Neural progenitor cell (in vitro differentiated cells): ENCODE measurements around the gene OR8D2. TPM values are rescaled to one million over a fixed set of nuclear protein-coding genes. Genes with fewer than 3 reads are reported as not detected.

ENCODE experiments used
- DNase-seq: peaks from one replicate; pipeline ENCODE4 v3.0.0-alpha.2; 2016; ENCODE audit warnings: low spot score
- H2AFZ ChIP-seq: fragments of 200-600 bp; sonication (generic); replicated peaks from 2 replicates; pipeline ENCODE4 v1.6.1; 2016; ENCODE audit warnings: antibody characterized with exemption
- H3F3A ChIP-seq: fragments of 200-600 bp; sonication (generic); 2 replicates; pipeline ENCODE4 v1.6.1; 2016; ENCODE audit warnings: antibody characterized with exemption, low read depth
- H3K27ac ChIP-seq: fragments of 200-600 bp; sonication (generic); 2 replicates; pipeline ENCODE4 v1.5.1; 2016; ENCODE audit warnings: mild to moderate bottlenecking
- H3K27me3 ChIP-seq: fragments of 200-600 bp; sonication (generic); 2 replicates; pipeline ENCODE4 v1.6.1; 2016; ENCODE audit warnings: mild to moderate bottlenecking, moderate library complexity
- H3K36me3 ChIP-seq: fragments of 200-600 bp; sonication (generic); 2 replicates; pipeline ENCODE4 v1.5.1; 2016
- H3K4me1 ChIP-seq: fragments of 200-600 bp; sonication (generic); 2 replicates; pipeline ENCODE4 v1.6.1; 2016; ENCODE audit warnings: mixed run types
- H3K4me2 ChIP-seq: fragments of 200-600 bp; sonication (generic); 2 replicates; pipeline ENCODE4 v1.6.1; 2016
- H3K4me3 ChIP-seq: fragments of 200-600 bp; sonication (generic); 2 replicates; pipeline ENCODE4 v1.5.1; 2016
- H3K79me2 ChIP-seq: fragments of 200-600 bp; sonication (generic); 2 replicates; pipeline ENCODE4 v1.6.1; 2016; ENCODE audit warnings: low read depth
- H3K9ac ChIP-seq: fragments of 200-600 bp; sonication (generic); 2 replicates; pipeline ENCODE4 v1.6.1; 2016
- H3K9me3 ChIP-seq: fragments of 200-600 bp; sonication (generic); 2 replicates; pipeline ENCODE4 v1.5.1; 2016; ENCODE audit warnings: low read depth
- H4K20me1 ChIP-seq: fragments of 200-600 bp; sonication (generic); 2 replicates; pipeline ENCODE4 v1.6.1; 2016; ENCODE audit warnings: low read depth
- H3K27ac Mint-ChIP-seq: 3 replicates; pipeline ENCODE4 v1.8.0; 2021; ENCODE audit warnings: mixed read lengths
- H3K27me3 Mint-ChIP-seq: 2 replicates; pipeline ENCODE4 v1.8.0; 2022; ENCODE audit warnings: low read depth, mild to moderate bottlenecking, inconsistent platforms, moderate library complexity, mixed read lengths; ENCODE audit not compliant: insufficient read depth
- H3K36me3 Mint-ChIP-seq: 3 replicates; pipeline ENCODE4 v1.8.0; 2021; ENCODE audit warnings: mixed read lengths
- H3K4me1 Mint-ChIP-seq: 3 replicates; pipeline ENCODE4 v1.8.0; 2021; ENCODE audit warnings: mixed read lengths
- H3K4me3 Mint-ChIP-seq: 3 replicates; pipeline ENCODE4 v1.8.0; 2021; ENCODE audit warnings: mild to moderate bottlenecking, moderate library complexity, mixed read lengths
- H3K9me3 Mint-ChIP-seq: 3 replicates; pipeline ENCODE4 v1.8.0; 2020; ENCODE audit warnings: mixed read lengths
- EZH2 ChIP-seq: fragments of 200-600 bp; sonication (generic); IDR thresholded peaks from 2 replicates; pipeline ENCODE4 v1.6.1; 2017; ENCODE audit warnings: antibody characterized with exemption, mild to moderate bottlenecking, moderate library complexity
- EZH2phosphoT487 ChIP-seq: fragments of 200-600 bp; sonication (generic); IDR thresholded peaks from 2 replicates; pipeline ENCODE4 v1.6.1; 2017; ENCODE audit warnings: antibody characterized with exemption
- total RNA-seq: library from RNA; depleted of rRNA; stranded (reverse); fragments of >200 nt; gene quantifications from 2 replicates; pipeline ENCODE4 v1.2.3, GENCODE V29; 2015; ENCODE audit warnings: low replicate concordance
- TF ChIP-seq, protein P1 (sequence below): fragments of 200-600 bp; sonication (generic); IDR thresholded peaks from 2 replicates; pipeline ENCODE4 v1.5.1; 2017; ENCODE audit warnings: antibody characterized with exemption, mild to moderate bottlenecking

The OR8D2 gene, protein sequence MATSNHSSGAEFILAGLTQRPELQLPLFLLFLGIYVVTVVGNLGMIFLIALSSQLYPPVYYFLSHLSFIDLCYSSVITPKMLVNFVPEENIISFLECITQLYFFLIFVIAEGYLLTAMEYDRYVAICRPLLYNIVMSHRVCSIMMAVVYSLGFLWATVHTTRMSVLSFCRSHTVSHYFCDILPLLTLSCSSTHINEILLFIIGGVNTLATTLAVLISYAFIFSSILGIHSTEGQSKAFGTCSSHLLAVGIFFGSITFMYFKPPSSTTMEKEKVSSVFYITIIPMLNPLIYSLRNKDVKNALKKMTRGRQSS
- total RNA-seq: not detected in 2 replicates

DNA sequence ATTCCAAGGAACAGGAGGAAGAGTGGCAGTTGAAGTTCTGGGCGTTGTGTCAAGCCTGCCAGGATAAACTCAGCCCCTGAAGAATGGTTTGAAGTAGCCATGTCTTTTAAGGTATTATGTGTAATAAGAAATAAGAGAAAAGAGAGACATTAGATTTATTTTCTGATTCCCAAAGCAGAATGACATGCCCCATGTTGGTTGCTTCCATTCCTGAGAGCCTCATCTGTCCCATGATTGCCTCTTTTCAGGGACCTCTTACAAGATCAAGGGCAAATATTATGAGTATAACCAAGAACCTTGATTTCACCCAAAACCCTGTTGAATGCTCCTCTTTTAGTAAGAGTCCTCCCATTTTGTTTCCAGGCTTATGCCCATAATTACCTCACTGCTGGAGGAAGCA lies at the start of gene OR8D2:
Gene OR8D2 (minus strand): TSS at position 101 of the 400 bp plus-strand sequence. CDS start 0 bp downstream, at position 101.
- Histone ChIP-seq H3K4me3 (no peak within 1 kb of the TSS), H3K79me2 (no peaks in the 10 kb centered on the region), H3K27me3 (no peaks in the 10 kb centered on the region), H3K36me3 (no peaks in the 10 kb centered on the region), H3K9me3 (no peaks in the 10 kb centered on the region), H4K20me1 (no peaks in the 10 kb centered on the region), H2AFZ (no peak within 1 kb of the TSS), H3K4me1 (no peaks in the 10 kb centered on the region), H3K27ac (no peak within 1 kb of the TSS), H3F3A (no peaks in the 10 kb centered on the region), H3K9ac (no peak within 1 kb of the TSS), H3K4me2 (no peak within 1 kb of the TSS)
- H3K4me1 Mint-ChIP-seq: no peaks in the 10 kb centered on the region
- H3K9me3 Mint-ChIP-seq: no peaks in the 10 kb centered on the region
- DNase-seq: no peak
- H3K4me3 Mint-ChIP-seq: no peak within 1 kb of the TSS
- TF ChIP-seq EZH2: no peak
- TF ChIP-seq EZH2phosphoT487: no peak
- TF ChIP-seq, protein P1, sequence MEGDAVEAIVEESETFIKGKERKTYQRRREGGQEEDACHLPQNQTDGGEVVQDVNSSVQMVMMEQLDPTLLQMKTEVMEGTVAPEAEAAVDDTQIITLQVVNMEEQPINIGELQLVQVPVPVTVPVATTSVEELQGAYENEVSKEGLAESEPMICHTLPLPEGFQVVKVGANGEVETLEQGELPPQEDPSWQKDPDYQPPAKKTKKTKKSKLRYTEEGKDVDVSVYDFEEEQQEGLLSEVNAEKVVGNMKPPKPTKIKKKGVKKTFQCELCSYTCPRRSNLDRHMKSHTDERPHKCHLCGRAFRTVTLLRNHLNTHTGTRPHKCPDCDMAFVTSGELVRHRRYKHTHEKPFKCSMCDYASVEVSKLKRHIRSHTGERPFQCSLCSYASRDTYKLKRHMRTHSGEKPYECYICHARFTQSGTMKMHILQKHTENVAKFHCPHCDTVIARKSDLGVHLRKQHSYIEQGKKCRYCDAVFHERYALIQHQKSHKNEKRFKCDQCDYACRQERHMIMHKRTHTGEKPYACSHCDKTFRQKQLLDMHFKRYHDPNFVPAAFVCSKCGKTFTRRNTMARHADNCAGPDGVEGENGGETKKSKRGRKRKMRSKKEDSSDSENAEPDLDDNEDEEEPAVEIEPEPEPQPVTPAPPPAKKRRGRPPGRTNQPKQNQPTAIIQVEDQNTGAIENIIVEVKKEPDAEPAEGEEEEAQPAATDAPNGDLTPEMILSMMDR: no peak
- no peak within 1 kb of the TSS for H3K27ac Mint-ChIP-seq
- H3K27me3 Mint-ChIP-seq: no peaks in the 10 kb centered on the region
- no peaks in the 10 kb centered on the region for H3K36me3 Mint-ChIP-seq

DNA sequence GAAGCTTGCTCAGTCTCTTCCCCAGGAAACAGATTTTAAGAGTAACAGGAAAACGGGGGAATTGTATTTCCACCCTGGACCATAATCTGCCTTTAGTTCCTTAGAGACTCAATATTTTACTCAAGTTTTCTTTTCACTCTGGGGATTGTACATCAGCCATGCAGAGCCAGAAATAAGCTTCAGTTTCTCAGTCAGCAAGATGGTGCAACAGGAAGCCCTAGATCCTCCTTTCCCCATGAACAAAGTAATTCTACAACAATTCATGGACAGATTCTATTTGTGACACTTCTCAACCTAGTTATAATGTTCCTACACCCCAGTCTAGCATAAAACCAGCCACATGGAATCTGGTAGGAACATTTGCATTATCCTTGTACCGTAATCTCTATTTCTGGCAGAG lies 39.6 kb upstream of the OR8D2 start:
- Histone ChIP-seq H3F3A (no peaks in the 10 kb centered on the region), H3K79me2 (no peaks in the 10 kb centered on the region), H3K4me2 (no peak overlapping the region), H3K27ac (no peak overlapping the region), H4K20me1 (no peaks in the 10 kb centered on the region), H3K9ac (no peak overlapping the region), H2AFZ (no peak overlapping the region), H3K4me3 (no peak overlapping the region), H3K36me3 (no peaks in the 10 kb centered on the region), H3K9me3 (no peaks in the 10 kb centered on the region), H3K27me3 (no peaks in the 10 kb centered on the region), H3K4me1 (no peaks in the 10 kb centered on the region)
- peaks cover 2% of the 10 kb centered on the region for H3K27me3 Mint-ChIP-seq
- H3K27ac Mint-ChIP-seq: no peak overlapping the region
- H3K36me3 Mint-ChIP-seq: no peaks in the 10 kb centered on the region
- no peaks in the 10 kb centered on the region for H3K4me1 Mint-ChIP-seq
- no peaks in the 10 kb centered on the region for H3K9me3 Mint-ChIP-seq
- TF ChIP-seq EZH2phosphoT487: no peak
- no peak for TF ChIP-seq EZH2
- TF ChIP-seq, protein P1: no peak
- H3K4me3 Mint-ChIP-seq: no peak overlapping the region
- no peak for DNase-seq

DNA sequence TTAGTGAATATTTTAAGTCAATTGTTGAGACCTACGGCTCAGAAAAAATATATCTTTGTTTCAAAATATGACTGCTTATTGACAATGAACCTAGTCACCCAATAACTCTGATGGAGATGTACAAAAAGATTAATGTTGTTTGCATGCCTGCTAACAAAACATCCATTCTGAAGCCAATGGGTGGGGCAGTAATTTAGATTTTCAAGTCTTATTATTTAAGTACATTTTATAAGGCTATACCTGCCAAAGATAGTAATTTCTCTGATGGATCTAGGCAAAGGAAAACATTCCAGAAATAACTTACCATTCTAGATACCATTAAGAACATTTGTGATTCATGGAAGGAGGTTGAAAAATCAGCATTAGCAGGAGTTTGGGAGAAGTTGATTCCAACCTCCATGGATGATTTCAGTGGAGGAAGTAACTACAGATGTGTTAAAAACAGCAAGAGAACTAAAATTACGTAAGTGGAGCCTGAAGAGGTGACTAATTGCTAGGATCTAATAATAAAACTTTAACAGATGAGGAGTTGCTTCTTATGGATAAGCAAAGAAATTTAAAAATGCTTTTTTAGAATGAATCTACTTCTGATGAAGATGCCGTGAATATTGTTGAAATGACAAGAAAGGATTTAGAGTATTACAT lies 26.4 kb upstream of the OR8D2 start:
- Histone ChIP-seq H3K27me3 (no peaks in the 10 kb centered on the region), H3K9ac (no peak overlapping the region), H3F3A (no peaks in the 10 kb centered on the region), H3K79me2 (no peaks in the 10 kb centered on the region), H3K4me1 (no peaks in the 10 kb centered on the region), H3K9me3 (no peaks in the 10 kb centered on the region), H3K4me2 (no peak overlapping the region), H4K20me1 (no peaks in the 10 kb centered on the region), H3K4me3 (no peak overlapping the region), H2AFZ (no peak overlapping the region), H3K36me3 (no peaks in the 10 kb centered on the region), H3K27ac (no peak overlapping the region)
- no peak overlapping the region for H3K4me3 Mint-ChIP-seq
- H3K27ac Mint-ChIP-seq: no peak overlapping the region
- H3K9me3 Mint-ChIP-seq: no peaks in the 10 kb centered on the region
- no peaks in the 10 kb centered on the region for H3K27me3 Mint-ChIP-seq
- H3K4me1 Mint-ChIP-seq: no peaks in the 10 kb centered on the region
- no peak for DNase-seq
- no peaks in the 10 kb centered on the region for H3K36me3 Mint-ChIP-seq
- TF ChIP-seq, protein P1: no peak
- TF ChIP-seq EZH2phosphoT487 (no peak), EZH2 (no peak)
